Measurements from ENCODE around the gene GPC6.

GPC6 gene

DNA sequence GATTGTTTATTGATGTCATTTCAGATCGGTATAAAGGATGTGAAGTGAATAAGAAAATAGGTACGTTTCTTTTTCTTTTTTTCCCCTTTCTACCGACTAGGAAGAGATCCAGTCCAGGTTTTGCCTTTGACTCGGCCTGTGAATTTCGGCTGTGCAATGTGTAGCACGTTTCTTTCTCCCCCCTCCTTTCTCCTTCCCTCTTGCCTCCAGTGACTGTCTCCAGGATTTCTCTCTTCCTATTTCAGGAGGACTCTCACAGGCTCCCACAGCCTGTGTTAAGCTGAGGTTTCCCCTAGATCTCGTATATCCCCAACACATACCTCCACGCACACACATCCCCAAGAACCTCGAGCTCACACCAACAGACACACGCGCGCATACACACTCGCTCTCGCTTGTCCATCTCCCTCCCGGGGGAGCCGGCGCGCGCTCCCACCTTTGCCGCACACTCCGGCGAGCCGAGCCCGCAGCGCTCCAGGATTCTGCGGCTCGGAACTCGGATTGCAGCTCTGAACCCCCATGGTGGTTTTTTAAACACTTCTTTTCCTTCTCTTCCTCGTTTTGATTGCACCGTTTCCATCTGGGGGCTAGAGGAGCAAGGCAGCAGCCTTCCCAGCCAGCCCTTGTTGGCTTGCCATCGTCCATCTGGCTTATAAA, at the start of gene GPC6:
GPC6 (plus strand) TSS at position 185 of the 657 bp plus-strand sequence.
- no peak for DNase-seq (ENCODE audit: low read depth)
- TF ChIP-seq POLR2A (IDR thresholded peaks at IDR 0.05; ENCODE audit: extremely low read depth, insufficient read length) (no peak), MYC (IDR thresholded peaks at IDR 0.05; ENCODE audit: low read depth, low read length) (no peak)
- TF ChIP-seq, protein P1, sequence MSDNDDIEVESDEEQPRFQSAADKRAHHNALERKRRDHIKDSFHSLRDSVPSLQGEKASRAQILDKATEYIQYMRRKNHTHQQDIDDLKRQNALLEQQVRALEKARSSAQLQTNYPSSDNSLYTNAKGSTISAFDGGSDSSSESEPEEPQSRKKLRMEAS (IDR thresholded peaks at IDR 0.05; ENCODE audit: low read depth, low read length) = no peak
- TF ChIP-seq, protein P2, sequence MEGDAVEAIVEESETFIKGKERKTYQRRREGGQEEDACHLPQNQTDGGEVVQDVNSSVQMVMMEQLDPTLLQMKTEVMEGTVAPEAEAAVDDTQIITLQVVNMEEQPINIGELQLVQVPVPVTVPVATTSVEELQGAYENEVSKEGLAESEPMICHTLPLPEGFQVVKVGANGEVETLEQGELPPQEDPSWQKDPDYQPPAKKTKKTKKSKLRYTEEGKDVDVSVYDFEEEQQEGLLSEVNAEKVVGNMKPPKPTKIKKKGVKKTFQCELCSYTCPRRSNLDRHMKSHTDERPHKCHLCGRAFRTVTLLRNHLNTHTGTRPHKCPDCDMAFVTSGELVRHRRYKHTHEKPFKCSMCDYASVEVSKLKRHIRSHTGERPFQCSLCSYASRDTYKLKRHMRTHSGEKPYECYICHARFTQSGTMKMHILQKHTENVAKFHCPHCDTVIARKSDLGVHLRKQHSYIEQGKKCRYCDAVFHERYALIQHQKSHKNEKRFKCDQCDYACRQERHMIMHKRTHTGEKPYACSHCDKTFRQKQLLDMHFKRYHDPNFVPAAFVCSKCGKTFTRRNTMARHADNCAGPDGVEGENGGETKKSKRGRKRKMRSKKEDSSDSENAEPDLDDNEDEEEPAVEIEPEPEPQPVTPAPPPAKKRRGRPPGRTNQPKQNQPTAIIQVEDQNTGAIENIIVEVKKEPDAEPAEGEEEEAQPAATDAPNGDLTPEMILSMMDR (IDR thresholded peaks at IDR 0.05; ENCODE audit: low read depth, low read length) = no peak
- H3K4me3 ChIP-seq (ENCODE audit: low read depth, low read length) = no peak within 1 kb of the TSS

DNA sequence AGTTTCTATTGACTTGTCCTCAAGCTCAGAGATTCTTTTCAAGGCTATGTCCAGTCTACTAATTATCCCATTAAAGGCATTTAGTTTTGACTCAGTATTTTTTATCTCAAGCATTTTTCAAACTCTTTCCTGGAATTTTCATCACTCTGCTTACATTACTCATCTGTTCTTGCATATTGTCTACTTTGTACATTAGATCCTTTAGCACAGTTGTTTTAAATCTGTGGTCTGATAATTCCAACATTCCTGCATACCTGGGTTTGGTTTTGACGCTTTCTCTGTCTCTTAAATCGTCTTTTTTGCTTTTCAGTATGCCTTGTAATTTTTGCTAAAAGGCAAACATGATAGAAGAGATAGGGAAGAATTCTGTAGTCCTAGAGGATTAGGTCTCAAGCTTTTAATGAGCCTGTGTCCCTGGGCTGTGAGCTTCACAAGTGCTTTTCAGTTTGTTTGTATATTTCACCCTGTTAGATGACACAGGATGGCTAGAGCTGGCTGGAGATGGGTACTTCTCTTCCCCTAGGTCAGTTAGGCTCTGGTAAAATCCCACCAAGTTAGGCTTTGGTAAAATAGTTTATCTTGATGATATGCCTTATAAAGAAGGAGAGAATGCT, 46.1 kb upstream of the GPC6 start:
- TF ChIP-seq, protein P2 (IDR thresholded peaks at IDR 0.05; ENCODE audit: low read depth, low read length) = no peak
- TF ChIP-seq POLR2A (IDR thresholded peaks at IDR 0.05; ENCODE audit: extremely low read depth, insufficient read length) (no peak), MYC (IDR thresholded peaks at IDR 0.05; ENCODE audit: low read depth, low read length) (no peak)
- TF ChIP-seq, protein P1 (IDR thresholded peaks at IDR 0.05; ENCODE audit: low read depth, low read length) = no peak
- no peak for DNase-seq (ENCODE audit: low read depth)
- no peak overlapping the region for H3K4me3 ChIP-seq (ENCODE audit: low read depth, low read length)

DNA sequence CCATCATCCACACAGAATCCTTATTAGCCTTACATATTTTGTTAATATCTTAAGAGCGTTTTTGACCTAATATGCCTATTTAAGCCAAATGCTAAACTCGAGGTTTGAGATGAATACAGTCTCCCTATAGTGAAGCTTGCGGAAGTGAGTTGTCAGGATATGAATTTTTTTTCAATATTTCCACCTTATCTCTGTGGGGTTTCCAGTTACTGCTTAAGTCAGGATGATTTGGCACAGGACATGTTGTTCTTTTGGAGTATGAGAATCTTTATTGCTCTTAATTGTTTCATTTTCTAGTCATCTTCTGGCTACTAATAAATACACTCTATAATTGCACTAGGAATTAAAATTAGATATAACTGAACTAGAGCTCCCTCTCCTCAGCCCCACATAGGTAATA, 44.2 kb upstream of the GPC6 start:
- H3K4me3 ChIP-seq (ENCODE audit: low read depth, low read length) = no peak overlapping the region
- DNase-seq (ENCODE audit: low read depth) = no peak
- TF ChIP-seq MYC (IDR thresholded peaks at IDR 0.05; ENCODE audit: low read depth, low read length) (no peak), POLR2A (IDR thresholded peaks at IDR 0.05; ENCODE audit: extremely low read depth, insufficient read length) (no peak)
- TF ChIP-seq, protein P1 (IDR thresholded peaks at IDR 0.05; ENCODE audit: low read depth, low read length) = no peak
- TF ChIP-seq, protein P2 (IDR thresholded peaks at IDR 0.05; ENCODE audit: low read depth, low read length) = no peak

DNA sequence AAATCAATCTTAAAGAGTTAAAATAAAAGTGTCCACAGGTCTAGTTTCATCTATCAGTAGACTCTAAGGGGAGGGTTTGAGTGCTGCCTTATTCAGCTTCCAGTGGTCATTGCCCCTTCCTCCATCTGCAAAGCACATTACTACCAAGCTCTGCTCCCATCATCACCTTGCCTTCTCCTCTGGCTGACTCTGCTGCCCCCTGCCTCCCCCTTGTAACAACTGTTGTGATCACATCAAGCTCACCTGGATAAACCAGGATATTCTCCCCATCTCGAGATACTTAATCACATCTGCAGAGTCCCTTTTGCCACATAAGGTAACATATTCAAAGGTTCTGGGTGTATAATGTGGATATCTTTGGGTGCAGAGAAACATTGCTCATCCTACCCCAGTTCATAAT, 43.3 kb upstream of the GPC6 start:
- no peak for DNase-seq (ENCODE audit: low read depth)
- TF ChIP-seq POLR2A (IDR thresholded peaks at IDR 0.05; ENCODE audit: extremely low read depth, insufficient read length) = no peak
- TF ChIP-seq, protein P1 (IDR thresholded peaks at IDR 0.05; ENCODE audit: low read depth, low read length) = no peak
- no peak for TF ChIP-seq MYC (IDR thresholded peaks at IDR 0.05; ENCODE audit: low read depth, low read length)
- TF ChIP-seq, protein P2 (IDR thresholded peaks at IDR 0.05; ENCODE audit: low read depth, low read length) = no peak
- H3K4me3 ChIP-seq (ENCODE audit: low read depth, low read length) = no peak overlapping the region

DNA sequence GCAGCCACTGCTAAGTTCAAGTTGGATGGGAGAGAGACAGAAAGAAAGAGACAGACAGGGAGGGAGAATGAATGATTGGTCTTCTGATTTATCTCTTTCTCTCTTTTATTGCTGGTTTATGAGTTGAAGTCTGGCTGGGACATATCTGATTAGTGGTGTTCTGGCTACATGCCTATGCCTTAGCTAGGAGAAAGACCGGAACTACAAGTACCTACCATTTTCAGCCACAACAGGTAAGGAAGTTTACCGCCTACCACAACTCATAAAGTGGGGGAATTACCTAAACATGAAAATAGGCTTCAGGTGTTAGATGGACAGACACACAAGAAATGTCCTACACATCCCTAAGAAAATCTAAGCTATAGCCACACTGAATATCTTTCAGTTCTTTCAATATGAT, 36.6 kb upstream of the GPC6 start:
- no peak for DNase-seq (ENCODE audit: low read depth)
- TF ChIP-seq POLR2A (IDR thresholded peaks at IDR 0.05; ENCODE audit: extremely low read depth, insufficient read length) (no peak), MYC (IDR thresholded peaks at IDR 0.05; ENCODE audit: low read depth, low read length) (no peak)
- TF ChIP-seq, protein P2 (IDR thresholded peaks at IDR 0.05; ENCODE audit: low read depth, low read length) = no peak
- TF ChIP-seq, protein P1 (IDR thresholded peaks at IDR 0.05; ENCODE audit: low read depth, low read length) = no peak
- no peak overlapping the region for H3K4me3 ChIP-seq (ENCODE audit: low read depth, low read length)

Measured in NB4 (cell line).